HL-60 (cell line): ENCODE data around the gene WWOX.
"Not testable (repeated sequence)": the region's sequence is repeated elsewhere in the genome, so short reads cannot be mapped to it uniquely, and the experiment has no call there.

Experiments used
- DNase-seq, 2 experiments: peaks; one replicate each; pipeline ENCODE4 v3.0.0-alpha.2; 2010 to 2020; ENCODE audit warnings: low read depth in 1 of 2, low spot score in 1 of 2
- H3K27ac ChIP-seq: fragments of 250-450 bp; sonication (Bioruptor Pico); replicated peaks from 2 replicates; pipeline ENCODE4 v1.5.1; 2020; ENCODE audit warnings: mild to moderate bottlenecking, moderate library complexity
- H3K27me3 ChIP-seq: fragments of 250-450 bp; sonication (Bioruptor Pico); 2 replicates; pipeline ENCODE4 v1.5.1; 2021; ENCODE audit warnings: mild to moderate bottlenecking, moderate library complexity; ENCODE audit not compliant: insufficient read depth, poor library complexity, severe bottlenecking
- H3K4me3 ChIP-seq: replicated peaks from 2 replicates; pipeline ENCODE4 v1.5.1; 2011; ENCODE audit warnings: mild to moderate bottlenecking, control low read depth, low read length; ENCODE audit not compliant: insufficient read depth
- GABPA ChIP-seq: IDR thresholded peaks from 2 replicates; pipeline ENCODE4 v1.6.1; 2012; ENCODE audit warnings: low read depth
- POLR2AphosphoS5 ChIP-seq: IDR thresholded peaks from 2 replicates; pipeline ENCODE4 v1.6.1; 2012; ENCODE audit warnings: low read depth
- REST ChIP-seq: IDR thresholded peaks from 2 replicates; pipeline ENCODE4 v1.6.1; 2012; ENCODE audit warnings: low read depth; ENCODE audit not compliant: insufficient replicate concordance
- SPI1 ChIP-seq: IDR thresholded peaks from 2 replicates; pipeline ENCODE4 v1.6.1; 2012; ENCODE audit warnings: low read depth, mild to moderate bottlenecking, borderline replicate concordance
- TF ChIP-seq, protein P1 (sequence below): IDR thresholded peaks from one replicate; pipeline ENCODE4 v1.5.1; 2011; ENCODE audit warnings: low read length, control low read depth, inconsistent platforms; ENCODE audit not compliant: insufficient read depth

The WWOX gene

DNA sequence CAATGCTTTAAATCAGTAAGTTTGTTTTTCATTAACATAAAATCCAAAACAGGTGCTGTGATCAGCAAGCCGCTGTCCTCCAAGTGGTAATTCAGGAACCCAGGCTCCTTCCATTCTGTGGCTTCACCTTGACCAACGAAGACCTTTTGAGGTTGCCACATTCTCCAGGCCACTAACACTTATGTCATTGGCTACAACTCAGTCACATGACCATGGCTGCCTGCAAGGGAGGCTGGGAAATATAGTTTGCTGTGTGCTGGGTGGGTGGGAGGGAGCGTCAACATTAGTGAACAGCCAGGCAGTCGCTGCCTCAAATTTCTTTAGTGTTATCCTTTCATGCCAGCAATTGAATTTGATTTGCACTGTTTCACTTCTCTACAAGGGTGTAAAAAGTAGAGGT lies 951.9 kb downstream of the WWOX start:
- Histone ChIP-seq H3K27ac (no peak overlapping the region), H3K4me3 (no peak overlapping the region), H3K27me3 (no peaks in the 10 kb centered on the region)
- DNase-seq, result no peak
- no peak for TF ChIP-seq SPI1
- no peak for TF ChIP-seq POLR2AphosphoS5
- TF ChIP-seq, protein P1, sequence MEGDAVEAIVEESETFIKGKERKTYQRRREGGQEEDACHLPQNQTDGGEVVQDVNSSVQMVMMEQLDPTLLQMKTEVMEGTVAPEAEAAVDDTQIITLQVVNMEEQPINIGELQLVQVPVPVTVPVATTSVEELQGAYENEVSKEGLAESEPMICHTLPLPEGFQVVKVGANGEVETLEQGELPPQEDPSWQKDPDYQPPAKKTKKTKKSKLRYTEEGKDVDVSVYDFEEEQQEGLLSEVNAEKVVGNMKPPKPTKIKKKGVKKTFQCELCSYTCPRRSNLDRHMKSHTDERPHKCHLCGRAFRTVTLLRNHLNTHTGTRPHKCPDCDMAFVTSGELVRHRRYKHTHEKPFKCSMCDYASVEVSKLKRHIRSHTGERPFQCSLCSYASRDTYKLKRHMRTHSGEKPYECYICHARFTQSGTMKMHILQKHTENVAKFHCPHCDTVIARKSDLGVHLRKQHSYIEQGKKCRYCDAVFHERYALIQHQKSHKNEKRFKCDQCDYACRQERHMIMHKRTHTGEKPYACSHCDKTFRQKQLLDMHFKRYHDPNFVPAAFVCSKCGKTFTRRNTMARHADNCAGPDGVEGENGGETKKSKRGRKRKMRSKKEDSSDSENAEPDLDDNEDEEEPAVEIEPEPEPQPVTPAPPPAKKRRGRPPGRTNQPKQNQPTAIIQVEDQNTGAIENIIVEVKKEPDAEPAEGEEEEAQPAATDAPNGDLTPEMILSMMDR, result no peak

DNA sequence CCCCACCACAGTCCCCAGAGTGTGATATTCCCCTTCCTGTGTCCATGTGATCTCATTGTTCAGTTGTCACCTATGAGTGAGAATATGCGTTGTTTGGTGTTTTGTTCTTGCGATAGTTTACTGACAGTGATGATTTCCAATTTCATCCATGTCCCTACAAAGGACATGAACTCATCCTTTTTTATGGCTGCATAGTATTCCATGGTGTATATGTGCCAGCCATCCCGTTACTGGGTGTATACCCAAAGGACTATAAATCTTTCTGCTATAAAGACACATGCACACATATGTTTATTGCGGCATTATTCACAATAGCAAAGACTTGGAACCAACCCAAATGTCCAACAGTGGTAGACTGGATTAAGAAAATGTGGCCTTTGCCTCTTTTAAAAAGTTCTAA lies 952.7 kb downstream of the WWOX start:
- not testable (repeated sequence) for DNase-seq, H3K27me3 ChIP-seq, H3K27ac ChIP-seq, H3K4me3 ChIP-seq

- TF ChIP-seq REST (no peak), GABPA (no peak), SPI1 (no peak), POLR2AphosphoS5 (no peak)
- TF ChIP-seq, protein P1, result no peak
- no peak for DNase-seq
- no peak overlapping the region for H3K4me3 ChIP-seq
Measured at GRCh38 chr16:79053577-79053976, 954.1 kb downstream of the WWOX start.

DNA sequence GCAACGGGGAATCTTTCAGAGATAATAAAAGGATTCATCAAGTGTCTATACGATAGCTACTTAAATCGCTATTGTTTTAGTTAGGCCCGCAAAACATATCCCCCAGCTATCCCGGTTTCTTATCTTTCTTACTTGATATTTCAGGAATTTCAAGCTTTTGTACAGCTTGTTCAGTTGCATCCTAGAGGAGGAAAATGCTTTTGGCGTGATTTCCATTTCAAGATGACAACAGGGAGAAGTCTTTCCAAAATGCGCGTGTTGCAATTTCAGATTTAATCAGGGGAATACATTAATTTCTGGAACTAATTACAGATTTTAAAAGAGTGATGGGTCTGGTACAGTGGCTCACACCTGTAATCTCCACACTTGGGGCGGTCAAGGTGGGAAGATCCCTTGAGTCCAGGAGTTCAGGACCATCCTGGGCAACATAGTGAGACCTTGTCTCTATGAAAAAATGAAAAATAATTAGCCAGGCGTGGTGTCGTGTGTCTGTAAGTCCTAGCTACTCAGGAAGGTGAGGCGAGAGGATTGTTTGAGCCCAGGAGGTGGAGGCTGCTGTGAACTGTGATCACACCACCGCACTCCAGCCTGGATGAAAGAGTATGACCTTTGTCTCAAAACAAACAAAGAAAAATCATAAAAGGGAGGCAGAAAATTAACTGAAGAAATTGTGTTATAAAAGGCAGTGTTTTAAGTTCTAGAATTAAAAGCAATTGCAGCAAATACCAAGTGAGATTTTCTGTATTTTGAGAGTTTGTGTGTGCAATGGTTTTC lies 954.9 kb downstream of the WWOX start:
- Histone ChIP-seq H3K4me3 (no peak overlapping the region), H3K27ac (no peak overlapping the region), H3K27me3 (no peaks in the 10 kb centered on the region)
- no peak for TF ChIP-seq GABPA
- TF ChIP-seq REST, result no peak
- TF ChIP-seq, protein P1, result no peak
- no peak for TF ChIP-seq SPI1
- no peak for TF ChIP-seq POLR2AphosphoS5
- no peak for DNase-seq

More at GRCh38 chr16:79053577-79053976, 954.1 kb downstream of the WWOX start:
- Histone ChIP-seq H3K27ac (no peak overlapping the region), H3K27me3 (no peaks in the 10 kb centered on the region)
